Measurements from ENCODE around the gene TSHZ1. TPM values are rescaled to one million over a fixed set of nuclear protein-coding genes. Genes with fewer than 3 reads are reported as not detected.

The TSHZ1 gene, protein sequence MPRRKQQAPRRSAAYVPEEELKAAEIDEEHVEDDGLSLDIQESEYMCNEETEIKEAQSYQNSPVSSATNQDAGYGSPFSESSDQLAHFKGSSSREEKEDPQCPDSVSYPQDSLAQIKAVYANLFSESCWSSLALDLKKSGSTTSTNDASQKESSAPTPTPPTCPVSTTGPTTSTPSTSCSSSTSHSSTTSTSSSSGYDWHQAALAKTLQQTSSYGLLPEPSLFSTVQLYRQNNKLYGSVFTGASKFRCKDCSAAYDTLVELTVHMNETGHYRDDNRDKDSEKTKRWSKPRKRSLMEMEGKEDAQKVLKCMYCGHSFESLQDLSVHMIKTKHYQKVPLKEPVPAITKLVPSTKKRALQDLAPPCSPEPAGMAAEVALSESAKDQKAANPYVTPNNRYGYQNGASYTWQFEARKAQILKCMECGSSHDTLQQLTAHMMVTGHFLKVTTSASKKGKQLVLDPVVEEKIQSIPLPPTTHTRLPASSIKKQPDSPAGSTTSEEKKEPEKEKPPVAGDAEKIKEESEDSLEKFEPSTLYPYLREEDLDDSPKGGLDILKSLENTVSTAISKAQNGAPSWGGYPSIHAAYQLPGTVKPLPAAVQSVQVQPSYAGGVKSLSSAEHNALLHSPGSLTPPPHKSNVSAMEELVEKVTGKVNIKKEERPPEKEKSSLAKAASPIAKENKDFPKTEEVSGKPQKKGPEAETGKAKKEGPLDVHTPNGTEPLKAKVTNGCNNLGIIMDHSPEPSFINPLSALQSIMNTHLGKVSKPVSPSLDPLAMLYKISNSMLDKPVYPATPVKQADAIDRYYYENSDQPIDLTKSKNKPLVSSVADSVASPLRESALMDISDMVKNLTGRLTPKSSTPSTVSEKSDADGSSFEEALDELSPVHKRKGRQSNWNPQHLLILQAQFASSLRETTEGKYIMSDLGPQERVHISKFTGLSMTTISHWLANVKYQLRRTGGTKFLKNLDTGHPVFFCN (N-terminal part only)
- 10 to 100 TPM in 1 of 2 donors, 1 to 10 TPM in 1; 8.3 to 11.2 TPM for total RNA-seq

DNA sequence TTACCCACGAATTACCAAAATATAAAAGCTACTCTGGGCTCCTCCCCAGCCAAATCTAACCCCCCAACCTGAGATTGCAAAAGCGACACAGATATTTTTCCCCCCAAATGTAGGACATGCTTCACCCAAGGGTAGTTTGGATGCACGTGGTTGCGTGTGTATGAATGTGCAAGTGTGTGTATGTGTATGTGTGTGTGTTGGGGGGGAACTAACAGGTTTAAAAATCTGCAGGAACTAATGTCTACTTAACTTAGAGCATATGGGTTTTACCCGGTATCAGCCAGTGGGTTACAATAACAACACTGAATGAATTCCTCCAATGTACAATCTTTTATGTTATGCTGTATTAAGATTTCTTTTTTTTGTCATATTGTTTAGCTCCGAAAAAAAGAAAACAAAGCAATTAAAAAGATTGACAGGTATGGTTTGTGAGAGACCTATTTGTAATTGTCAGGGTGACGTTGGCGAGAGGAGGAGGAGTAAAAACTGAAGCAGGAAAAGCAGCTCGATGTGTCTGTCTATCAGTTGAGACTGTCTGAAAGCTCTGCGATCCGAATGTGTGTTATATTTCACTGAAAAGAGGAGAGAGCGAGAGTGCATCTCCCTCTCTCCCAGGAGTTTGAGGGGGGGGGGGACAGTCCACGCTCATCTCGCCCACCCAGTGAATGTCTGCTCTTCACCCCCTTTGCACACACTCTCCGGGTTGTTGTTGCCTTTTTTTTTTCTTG lies at the start of gene TSHZ1:
Gene TSHZ1 (plus strand): TSS at position 524 of the 728 bp plus-strand sequence. CDS start 1,080 bp downstream, outside the sequence.
- Histone ChIP-seq H3K27ac (peak within 1 kb of the TSS; percentile 92 to 98 (median 94)), H3K4me3 (peak within 1 kb of the TSS; percentile 39 to 58), H3K4me1 (peaks cover 52% of the 10 kb centered on the region), H3K27me3 (no peaks in the 10 kb centered on the region), H3K36me3 (replicated peaks in 1 of 2; ENCODE audit: insufficient read depth in 1 of 2, low read depth in 2 of 2) (no peaks in the 10 kb centered on the region), H3K9me3 (no peaks in the 10 kb centered on the region)
- WGBS, 2 donors, result 0 to 1% methylated on average over 15 of the region's 15 CpGs
- intact Hi-C loops (cut with DNase I), result no loop called here
- ATAC-seq, result peak; percentile 56
- DNase-seq, result peak; percentile 69 to 90 (median 73)
- peak in 2 of 3 donors; percentile 83 to 87 for TF ChIP-seq POLR2A (IDR thresholded peaks at IDR 0.05)
- no peak for TF ChIP-seq CTCF (IDR thresholded peaks at IDR 0.05)

- intact Hi-C loops (cut with DNase I), result no loop called here
- Histone ChIP-seq H3K4me3 (no peak overlapping the region), H3K27me3 (no peaks in the 10 kb centered on the region), H3K9me3 (no peaks in the 10 kb centered on the region), H3K4me1 (peaks cover 3% of the 10 kb centered on the region), H3K36me3 (replicated peaks in 1 of 2; ENCODE audit: insufficient read depth in 1 of 2, low read depth in 2 of 2) (no peaks in the 10 kb centered on the region), H3K27ac (no peak overlapping the region)
- DNase-seq, result peak in 2 of 4 donors; percentile 19 to 24
- TF ChIP-seq CTCF (IDR thresholded peaks at IDR 0.05) (no peak), POLR2A (IDR thresholded peaks at IDR 0.05) (no peak)
- peak; percentile 24 for ATAC-seq
- 64 to 81% methylated on average over 14 of the region's 14 CpGs for WGBS, 2 donors
Measured at GRCh38 chr18:75161256-75162028, 49.2 kb upstream of the TSHZ1 start.

DNA sequence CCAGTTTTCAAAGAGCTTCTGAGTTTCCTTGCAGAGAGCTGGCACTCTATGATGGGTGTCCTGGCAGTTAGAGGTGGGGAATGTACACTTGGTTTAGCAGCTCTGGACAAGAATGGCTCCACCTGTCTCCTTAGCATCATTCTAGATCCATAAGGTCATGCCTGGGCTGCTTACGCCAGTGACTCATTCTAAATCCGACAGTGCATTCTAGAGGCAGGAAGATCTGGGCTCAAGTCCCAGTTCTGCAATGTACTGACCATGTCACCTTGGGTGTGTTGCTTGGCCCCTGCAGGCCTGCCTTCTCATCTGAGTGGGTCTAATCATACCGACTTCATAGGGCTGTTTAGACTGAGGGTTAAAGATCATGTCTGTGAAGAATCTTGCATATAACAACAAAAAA lies 48.1 kb upstream of the TSHZ1 start:
- TF ChIP-seq POLR2A (IDR thresholded peaks at IDR 0.05), result no peak
- no peak for TF ChIP-seq CTCF (IDR thresholded peaks at IDR 0.05)
- 76 to 82% methylated on average over 3 of the region's 3 CpGs for WGBS, 2 donors
- Histone ChIP-seq H3K36me3 (replicated peaks in 1 of 2; ENCODE audit: insufficient read depth in 1 of 2, low read depth in 2 of 2) (no peaks in the 10 kb centered on the region), H3K9me3 (no peaks in the 10 kb centered on the region), H3K27ac (no peak overlapping the region), H3K4me3 (no peak overlapping the region), H3K27me3 (no peaks in the 10 kb centered on the region), H3K4me1 (peaks cover 3% of the 10 kb centered on the region)
- DNase-seq (no peak), ATAC-seq (no peak)
- intact Hi-C loops (cut with DNase I), result no loop called here

DNA sequence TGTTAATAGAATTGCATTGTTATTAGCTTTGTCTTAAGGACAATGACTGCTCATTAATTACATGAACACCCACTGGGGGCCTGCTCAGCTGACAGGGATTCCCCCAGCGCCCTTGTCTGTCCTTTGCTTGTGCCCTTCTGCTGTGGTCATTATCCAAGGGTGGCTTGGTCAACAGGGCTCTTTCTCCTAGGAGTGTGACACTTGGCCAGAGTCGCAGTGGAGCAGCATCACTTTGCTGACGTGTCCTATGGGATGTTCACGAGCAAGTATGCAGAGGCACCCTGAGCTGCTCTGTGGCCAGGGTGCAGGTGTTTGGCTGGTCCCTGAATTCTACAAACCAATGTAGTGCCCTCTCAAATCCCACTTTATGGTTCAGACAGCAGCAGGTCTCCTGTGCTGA lies 47.6 kb upstream of the TSHZ1 start:
- WGBS, 2 donors, result 89 to 90% methylated on average over 4 of the region's 4 CpGs
- DNase-seq (no peak), ATAC-seq (no peak)
- intact Hi-C loops (cut with DNase I), result no loop called here
- H3K36me3 ChIP-seq (replicated peaks in 1 of 2; ENCODE audit: insufficient read depth in 1 of 2, low read depth in 2 of 2), result no peaks in the 10 kb centered on the region
- no peaks in the 10 kb centered on the region for H3K9me3 ChIP-seq
- TF ChIP-seq CTCF (IDR thresholded peaks at IDR 0.05) (no peak), POLR2A (IDR thresholded peaks at IDR 0.05) (no peak)
- H3K27me3 ChIP-seq, result no peaks in the 10 kb centered on the region
- H3K27ac ChIP-seq, result no peak overlapping the region
- no peak overlapping the region for H3K4me3 ChIP-seq
- H3K4me1 ChIP-seq, result peaks cover 3% of the 10 kb centered on the region

Measured in body of pancreas (tissue), 4 donors.